ENCODE results near the gene LRRC46.

Gene LRRC46

GRCh38 chr17:47877368-47878034, 46.0 kb downstream of the LRRC46 start:
- no peak for DNase-seq (ENCODE audit: low spot score)

- DNase-seq (ENCODE audit: low spot score): no peak
Measured at GRCh38 chr17:47878203-47879027, 46.9 kb downstream of the LRRC46 start.

GRCh38 chr17:47879028-47879585, 47.6 kb downstream of the LRRC46 start:
- no peak for DNase-seq (ENCODE audit: low spot score)

- DNase-seq (ENCODE audit: low spot score): no peak
Measured at GRCh38 chr17:47879776-47880454, 48.4 kb downstream of the LRRC46 start.

- DNase-seq (ENCODE audit: low spot score): no peak
Measured at GRCh38 chr17:47882247-47882646, 50.8 kb downstream of the LRRC46 start.

GRCh38 chr17:47882695-47883588, 51.5 kb downstream of the LRRC46 start:
- DNase-seq (ENCODE audit: low spot score): no peak

- no peak for DNase-seq (ENCODE audit: low spot score)
Measured at GRCh38 chr17:47883589-47884426, 52.3 kb downstream of the LRRC46 start.

GRCh38 chr17:47884427-47884740, 52.9 kb downstream of the LRRC46 start:
- no peak for DNase-seq (ENCODE audit: low spot score)

GRCh38 chr17:47884905-47885730, 53.6 kb downstream of the LRRC46 start:
- no peak for DNase-seq (ENCODE audit: low spot score)
